GM21381 (cell line): ENCODE results near the gene IDH3B.
"Not testable (repeated sequence)": the region's sequence is repeated elsewhere in the genome, so short reads cannot be mapped to it uniquely, and the experiment has no call there.

ENCODE experiments used
- ATAC-seq: cut with Tn5 transposase; IDR thresholded peaks from one replicate; pipeline ENCODE4 v1.9.1; 2021; ENCODE audit warnings: mild to moderate bottlenecking, moderate library complexity; ENCODE audit not compliant: unreplicated experiment

IDH3B gene

DNA sequence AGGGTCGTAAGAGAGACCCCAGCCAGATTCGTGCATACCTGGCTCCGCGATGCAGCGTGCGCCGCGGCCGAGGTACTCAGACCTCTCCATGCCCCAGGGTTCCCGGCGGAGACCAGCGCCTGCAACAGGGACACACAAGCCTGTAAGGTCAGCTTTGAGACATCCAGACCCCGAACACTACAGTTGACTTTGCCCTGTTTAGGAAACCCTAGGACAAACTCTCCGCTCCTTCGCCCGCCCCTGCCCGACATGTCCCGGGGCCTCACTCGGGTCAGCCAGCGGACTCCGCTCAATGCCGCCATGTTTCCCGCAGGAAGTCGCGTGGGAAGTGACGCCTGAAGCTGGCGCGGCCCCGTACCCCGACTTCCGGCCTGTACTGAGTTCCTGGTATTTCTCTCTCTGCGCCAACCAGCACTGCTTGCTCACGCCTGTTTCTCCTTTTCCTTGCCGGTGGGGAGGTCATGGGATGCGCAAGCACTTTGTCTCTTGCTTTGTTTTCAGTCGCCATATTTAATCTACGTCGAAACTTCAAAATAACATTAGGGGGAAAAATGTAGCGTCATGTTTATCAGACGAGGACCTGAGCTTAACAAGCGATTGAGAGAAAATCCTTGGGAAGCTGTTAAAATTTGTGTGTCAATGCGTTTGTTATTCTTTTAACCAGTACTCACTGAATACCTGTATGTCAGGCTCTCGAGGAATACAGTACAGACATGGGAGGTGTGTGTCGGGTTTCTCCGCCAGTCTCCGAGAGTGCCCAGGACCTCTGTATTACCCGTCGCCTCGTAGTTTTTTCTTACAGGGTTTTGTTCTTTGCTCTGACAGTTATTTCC, at the start of gene IDH3B:
Gene IDH3B, minus strand, starts transcription at position 330 of the 833 bp plus-strand sequence. Its CDS starts 28 bp downstream, at position 302.
- ATAC-seq = peak; percentile 87

DNA sequence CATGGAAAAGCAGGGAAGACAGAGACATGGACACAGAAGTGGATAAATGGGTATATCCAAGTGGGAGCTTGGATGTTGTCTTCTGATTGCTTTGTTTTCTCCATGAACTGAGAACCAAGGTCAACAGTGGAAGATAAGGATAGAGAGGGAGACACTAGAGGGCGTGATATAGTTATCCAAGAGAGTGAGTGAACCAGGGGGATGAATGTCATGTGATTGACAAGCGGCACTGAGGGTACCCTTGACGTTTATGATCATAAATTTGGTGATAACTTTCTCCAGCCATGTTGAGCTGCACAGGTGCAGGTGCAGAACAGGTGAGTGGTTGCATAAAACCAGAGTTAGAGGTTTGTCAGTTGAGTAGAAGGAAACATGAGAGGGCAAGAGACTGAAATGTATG, 49.3 kb upstream of the IDH3B start:
- ATAC-seq = no peak

DNA sequence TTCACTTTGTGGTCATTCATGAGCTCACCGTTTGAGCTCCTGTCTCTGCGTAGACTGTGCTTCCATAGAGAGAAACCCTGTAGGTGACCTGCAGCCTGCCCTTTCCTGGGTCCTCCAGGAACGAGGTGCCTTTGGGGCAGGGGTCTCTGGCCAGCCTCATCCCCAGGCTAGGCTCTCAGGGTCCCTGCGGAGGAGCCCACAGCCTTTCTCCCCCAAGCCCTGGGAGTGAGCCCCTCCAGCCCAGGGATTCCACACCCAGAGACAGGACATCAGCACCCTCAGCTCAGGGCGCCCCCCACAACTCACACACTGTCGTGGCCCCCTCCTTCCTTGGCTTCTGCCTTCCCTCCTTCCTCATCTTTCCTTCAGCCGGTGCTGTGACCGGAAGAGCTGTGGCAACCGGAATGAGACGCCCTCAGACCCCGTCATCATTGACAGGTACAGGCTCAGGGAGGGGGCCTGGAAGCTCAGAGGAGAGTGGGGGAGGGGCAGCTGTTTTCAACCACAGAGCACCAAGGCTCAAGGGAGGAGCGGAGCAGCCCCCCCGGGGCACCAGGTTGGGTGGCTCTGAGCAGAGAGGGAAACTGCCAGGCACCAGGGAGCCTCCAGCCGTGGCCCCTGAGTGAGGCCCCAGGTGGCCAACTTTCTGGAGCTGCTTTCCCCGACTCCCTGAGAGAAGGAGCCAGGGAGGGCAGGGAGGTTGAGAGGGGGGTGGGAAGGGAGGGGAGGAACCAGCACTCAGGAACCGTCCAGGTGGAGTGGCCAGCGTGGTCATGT, 45.4 kb upstream of the IDH3B start:
- ATAC-seq = no peak

DNA sequence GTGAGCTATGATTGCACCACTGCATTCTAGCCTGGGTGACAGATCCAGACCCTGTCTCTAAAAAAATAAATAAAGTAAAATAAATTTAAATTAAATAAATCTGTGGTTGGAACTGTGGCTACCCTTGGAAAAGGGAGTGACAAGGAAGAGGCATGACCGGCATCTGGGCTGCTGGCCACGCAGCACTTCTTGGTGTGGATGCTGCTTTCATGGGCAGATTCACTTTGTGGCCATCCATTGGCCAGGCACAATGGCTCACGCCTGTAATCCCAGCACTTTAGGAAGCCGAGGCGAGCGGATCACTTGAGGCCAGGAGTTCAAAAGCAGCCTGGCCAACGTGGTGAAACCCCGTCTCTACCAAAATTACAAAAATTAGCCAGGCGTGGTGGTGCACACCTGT, 44.6 kb upstream of the IDH3B start:
- no peak for ATAC-seq

DNA sequence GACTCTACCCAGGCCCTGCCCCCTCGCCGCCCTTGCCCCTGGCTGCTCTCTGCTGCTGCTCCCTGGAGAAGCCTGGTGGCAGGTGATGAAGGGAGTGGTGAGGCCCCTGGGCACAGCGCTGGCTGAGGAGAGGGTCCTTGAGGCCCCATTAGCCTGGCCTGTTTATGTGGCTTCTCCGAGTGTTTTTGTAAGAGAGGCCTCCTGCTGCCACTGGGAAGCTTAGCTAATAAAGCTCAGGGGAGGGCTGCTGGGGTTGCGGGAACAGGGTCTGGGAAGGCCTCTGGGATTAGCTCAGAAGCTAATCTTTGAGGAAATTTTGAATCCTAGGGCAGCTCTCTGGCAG, 44.0 kb upstream of the IDH3B start:
- no peak for ATAC-seq

- no peak for ATAC-seq
Observed at GRCh38 chr20:2707353-2708072, 43.5 kb upstream of the IDH3B start.

GRCh38 chr20:2706688-2707352, 42.8 kb upstream of the IDH3B start:
- ATAC-seq = no peak

DNA sequence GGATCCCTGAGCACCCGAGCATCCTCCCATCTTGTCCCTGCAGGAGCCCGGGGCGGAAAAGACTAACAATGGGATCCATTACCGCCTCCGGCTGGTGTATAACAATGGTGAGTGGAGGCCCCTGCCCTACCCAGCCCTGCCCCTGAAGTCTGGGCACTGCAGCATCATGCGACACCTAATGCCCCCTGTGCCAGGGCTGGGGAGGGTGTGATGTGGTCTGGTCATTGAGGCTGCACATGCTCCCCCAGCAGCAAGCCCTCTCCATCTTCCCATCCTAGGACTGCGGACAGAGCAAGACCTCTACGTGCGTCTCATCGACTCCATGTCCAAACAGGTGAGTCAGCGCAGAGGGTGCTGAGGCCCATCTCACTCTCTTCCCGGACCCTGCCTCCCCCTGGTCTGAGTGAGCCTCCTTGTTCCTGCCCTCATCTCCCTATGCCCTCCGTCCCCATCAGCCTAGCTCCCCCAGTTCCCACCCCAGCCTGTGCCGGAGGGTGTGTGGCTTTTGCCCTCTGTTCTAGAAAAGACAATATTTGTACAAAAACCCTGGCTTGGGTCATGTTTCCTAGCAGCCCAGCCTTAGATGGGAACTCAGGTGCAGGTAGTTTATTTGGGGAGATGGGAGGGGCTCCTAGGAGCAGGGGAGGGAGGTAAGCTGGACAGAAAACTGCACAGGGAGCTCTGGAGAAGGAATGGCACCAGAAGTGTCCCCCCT, 42.1 kb upstream of the IDH3B start:
- no peak for ATAC-seq

DNA sequence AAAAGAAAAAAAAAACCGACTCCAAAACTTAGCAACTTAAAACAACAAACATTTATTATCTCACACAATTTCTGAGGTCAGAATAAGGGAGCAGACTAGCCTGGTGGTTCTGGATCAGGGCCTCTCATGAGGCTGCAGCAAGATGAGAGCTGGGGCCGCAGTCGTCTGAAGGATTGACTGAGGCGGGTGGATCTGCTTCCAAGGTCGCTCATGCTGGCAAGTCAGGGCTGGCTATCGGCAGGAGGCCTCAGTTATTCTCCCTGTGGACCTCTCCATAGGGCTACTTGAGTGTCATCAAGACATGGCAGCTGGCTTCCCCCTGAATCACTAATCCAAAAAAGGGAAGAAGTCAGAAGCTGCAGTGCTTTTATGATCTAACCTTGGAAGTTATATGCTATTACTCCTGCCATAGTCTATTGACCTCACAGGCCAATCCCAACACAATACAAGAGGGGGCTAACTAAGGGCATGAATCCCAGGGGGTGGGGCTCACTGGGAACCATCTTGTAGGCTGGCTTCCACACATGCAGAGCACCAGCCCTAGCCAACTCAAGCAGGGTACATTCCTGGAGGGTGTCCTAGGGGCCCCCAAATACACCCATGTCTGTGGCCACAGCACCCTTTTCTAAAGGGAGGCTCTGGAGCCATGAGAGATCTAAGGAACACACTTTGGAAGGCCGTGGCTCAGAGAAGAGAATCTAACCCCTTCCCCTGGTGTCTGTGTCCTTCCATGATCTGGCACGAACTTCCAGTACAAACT, 39.9 kb upstream of the IDH3B start:
- ATAC-seq = no peak

DNA sequence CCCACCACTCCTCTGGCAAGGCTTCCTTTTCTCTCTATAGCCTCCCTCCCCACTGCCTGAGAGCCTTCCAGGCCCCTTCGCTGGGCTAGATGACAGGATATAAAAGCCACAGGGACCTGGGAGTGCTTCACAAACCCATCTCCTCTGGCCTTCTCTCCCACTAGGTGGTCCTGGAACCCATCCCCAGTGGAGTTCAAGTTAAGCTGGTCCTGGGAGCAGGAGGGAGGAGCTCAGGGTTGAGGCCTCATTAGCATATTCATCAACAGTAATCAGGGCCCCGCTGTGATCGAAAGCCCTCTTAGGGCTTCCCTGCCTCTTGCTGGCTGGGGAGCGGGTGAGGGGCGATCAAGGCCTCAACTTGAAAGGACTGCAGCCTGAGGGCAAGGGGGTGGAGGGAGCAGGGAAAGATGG, 37.7 kb upstream of the IDH3B start:
- ATAC-seq = no peak

- no peak for ATAC-seq
Observed at GRCh38 chr20:2700913-2701620, 37.1 kb upstream of the IDH3B start.

DNA sequence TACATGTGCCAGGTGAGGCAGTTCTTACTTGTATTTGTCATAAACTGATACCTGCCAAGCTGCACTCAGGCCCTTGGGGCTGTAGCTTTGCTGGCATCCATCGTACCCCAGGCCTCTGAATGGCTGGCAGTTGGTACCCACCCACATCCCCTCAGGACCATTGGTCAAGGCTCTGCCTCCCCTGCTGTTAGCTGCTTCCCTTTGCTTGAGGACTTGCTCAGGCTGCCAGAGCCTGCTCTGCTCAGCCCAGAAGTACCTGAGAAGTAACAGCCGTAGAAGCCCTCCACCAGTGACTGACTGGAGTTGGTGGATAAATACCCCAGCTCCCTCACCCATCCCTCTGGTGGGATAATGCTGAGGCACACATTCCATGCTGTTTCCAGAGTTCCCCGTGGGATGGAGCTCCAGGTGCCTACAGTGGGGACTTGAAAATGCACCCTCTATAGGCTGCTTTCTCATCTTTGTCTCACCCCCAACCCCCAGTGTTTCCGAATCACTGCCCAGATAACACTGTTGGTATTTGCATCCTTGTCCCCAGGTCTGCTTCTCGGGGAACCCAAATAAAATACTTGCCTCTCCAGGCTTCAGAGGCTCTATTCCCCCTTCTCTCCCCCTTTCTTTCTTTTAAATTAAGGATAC, 35.9 kb upstream of the IDH3B start:
- ATAC-seq = no peak

DNA sequence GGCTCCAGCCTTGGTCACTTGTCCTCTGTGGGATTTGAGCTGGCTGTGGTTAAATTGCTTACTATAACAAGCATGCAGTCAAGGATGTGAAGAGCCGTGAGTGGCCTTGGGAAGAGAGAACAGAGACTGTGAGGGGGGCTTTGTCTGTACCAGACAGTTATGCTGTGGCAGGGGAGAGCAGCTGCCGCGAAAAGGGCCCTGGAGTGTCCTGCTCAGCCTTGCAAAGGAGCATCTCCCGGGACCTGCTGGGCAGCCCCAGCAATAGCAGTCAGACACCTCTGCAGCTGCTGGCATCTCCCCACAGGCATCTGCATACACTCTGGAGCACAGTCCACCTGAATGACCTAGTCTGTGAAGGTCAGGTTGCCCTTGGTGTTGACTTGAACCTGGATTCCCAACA, 34.9 kb upstream of the IDH3B start:
- no peak for ATAC-seq

DNA sequence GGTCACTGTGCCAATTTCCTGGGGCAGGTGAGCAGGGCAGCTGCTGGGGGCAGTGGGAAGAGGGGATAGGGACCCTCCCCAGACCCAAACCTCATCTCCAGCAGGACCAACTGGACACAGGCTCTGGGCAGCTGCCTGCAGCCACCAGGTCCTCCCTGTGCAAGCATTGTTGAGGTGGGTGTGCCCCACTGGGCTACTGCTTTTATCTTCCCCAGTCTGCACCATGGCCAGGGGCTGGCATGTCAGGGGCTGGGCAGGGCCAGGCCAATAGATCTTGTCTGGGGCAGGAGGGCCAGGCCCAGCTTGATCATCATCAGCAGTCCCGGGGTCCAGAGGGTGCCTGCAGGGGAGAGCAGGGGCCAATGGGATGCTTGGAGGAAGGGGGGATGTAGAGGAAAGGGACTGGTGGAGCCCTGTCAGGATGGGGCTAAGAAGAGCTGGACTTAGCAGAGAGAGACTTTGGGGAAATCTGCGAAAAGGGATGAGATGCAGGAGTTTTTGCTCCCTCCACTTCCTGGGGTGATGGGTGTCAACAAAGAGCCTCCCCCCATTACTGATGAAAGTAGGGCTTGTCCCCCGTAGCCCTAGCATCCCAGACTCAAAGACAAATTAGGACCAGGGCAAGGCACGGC, 34.3 kb upstream of the IDH3B start:
- no peak for ATAC-seq

DNA sequence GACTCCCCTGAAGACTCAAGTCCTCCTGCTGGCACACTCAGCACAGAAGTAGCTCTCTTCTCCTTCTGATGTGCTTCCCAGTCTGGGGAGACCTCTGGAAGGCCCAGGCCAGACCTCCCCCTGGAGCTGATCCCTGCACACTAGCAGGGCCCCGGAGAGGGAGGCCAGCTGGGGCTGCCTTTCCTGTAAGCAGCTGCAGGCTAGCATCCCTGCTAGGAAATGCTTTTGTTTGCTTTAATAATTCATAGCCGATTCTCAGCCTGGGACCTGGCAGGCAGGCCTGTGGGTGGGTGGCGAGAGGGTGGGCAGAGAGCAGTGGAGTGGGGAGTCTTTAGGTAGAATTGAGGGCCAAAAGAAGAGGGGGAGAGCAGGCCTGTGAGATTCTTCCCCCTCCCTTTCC, 33.8 kb upstream of the IDH3B start:
- no peak for ATAC-seq

- no peak for ATAC-seq
Observed at GRCh38 chr20:2696646-2697045, 32.6 kb upstream of the IDH3B start.

GRCh38 chr20:2695984-2696525, 32.0 kb upstream of the IDH3B start:
- not testable (repeated sequence) for ATAC-seq
